Measurements from ENCODE around the gene OR1A2. TPM values are rescaled to one million over a fixed set of nuclear protein-coding genes. Genes with fewer than 3 reads are reported as not detected.

OR1A2 gene
- total and polyA plus RNA-seq, 11 donors, result not detected

Other genes with a start within 250 kb of the OR1A2 start
- not detected for gene OR1D5, start 133.9 kb upstream of the OR1A2 start, total RNA-seq
- not detected for gene OR1D5, start 133.9 kb upstream of the OR1A2 start, polyA plus RNA-seq
- gene OR1D2, start 93.1 kb upstream of the OR1A2 start, total RNA-seq, result not detected
- gene OR1D2, start 93.1 kb upstream of the OR1A2 start, polyA plus RNA-seq, result not detected
- not detected for gene OR1G1, start 70.0 kb upstream of the OR1A2 start, total RNA-seq
- not detected for gene OR1G1, start 70.0 kb upstream of the OR1A2 start, polyA plus RNA-seq
- not detected for gene OR1A1, start 10.1 kb downstream of the OR1A2 start, total RNA-seq
- gene OR1A1, start 10.1 kb downstream of the OR1A2 start, polyA plus RNA-seq, result not detected
- not detected for gene OR3A1, start 100.8 kb downstream of the OR1A2 start, total RNA-seq
- gene OR3A1, start 100.8 kb downstream of the OR1A2 start, polyA plus RNA-seq, result not detected
- gene OR3A2, start 188.8 kb downstream of the OR1A2 start, total RNA-seq, result under 1 TPM in 1 of 9 donors, not detected in 8; 0.35 TPM
- not detected for gene OR3A2, start 188.8 kb downstream of the OR1A2 start, polyA plus RNA-seq
- gene OR1E1, start 200.9 kb downstream of the OR1A2 start, total RNA-seq, result not detected
- not detected for gene OR1E1, start 200.9 kb downstream of the OR1A2 start, polyA plus RNA-seq
- not detected for gene OR3A3, start 213.9 kb downstream of the OR1A2 start, total RNA-seq
- gene OR3A3, start 213.9 kb downstream of the OR1A2 start, polyA plus RNA-seq, result not detected
- gene OR1E2, start 236.3 kb downstream of the OR1A2 start, total RNA-seq, result under 1 TPM in 1 of 9 donors, not detected in 8; 0.52 TPM
- not detected for gene OR1E2, start 236.3 kb downstream of the OR1A2 start, polyA plus RNA-seq

Measured in heart left ventricle (tissue), 11 donors.